HUES64 (cell line): ENCODE measurements around the gene ITSN2.
A peak's percentile ranks its signal among the peaks of the same experiment; 100 is the strongest.
"Not testable (repeated sequence)": the region's sequence is repeated elsewhere in the genome, so short reads cannot be mapped to it uniquely, and the experiment has no call there.

Experiments used
- H3K27ac ChIP-seq: 2 replicates; pipeline ENCODE4 v1.7.0; 2013; ENCODE audit warnings: low read depth, low read length, inconsistent platforms
- H3K27me3 ChIP-seq: 2 replicates; pipeline ENCODE4 v1.6.1; 2013; ENCODE audit warnings: mild to moderate bottlenecking, low read length; ENCODE audit not compliant: insufficient read depth
- H3K36me3 ChIP-seq: 2 replicates; pipeline ENCODE4 v1.6.1; 2013; ENCODE audit warnings: mild to moderate bottlenecking, low read length; ENCODE audit not compliant: insufficient read depth
- H3K4me1 ChIP-seq: 2 replicates; pipeline ENCODE4 v1.6.1; 2013; ENCODE audit warnings: mild to moderate bottlenecking, low read length, moderate library complexity; ENCODE audit not compliant: insufficient read depth
- H3K4me3 ChIP-seq: 2 replicates; pipeline ENCODE4 v1.5.1; 2013; ENCODE audit warnings: mild to moderate bottlenecking, low read length, moderate library complexity
- H3K9ac ChIP-seq: 2 replicates; pipeline ENCODE4 v1.6.1; 2013; ENCODE audit warnings: mild to moderate bottlenecking, low read depth, low read length
- H3K9me3 ChIP-seq: 2 replicates; pipeline ENCODE4 v1.6.1; 2013; ENCODE audit warnings: low read depth, low read length; ENCODE audit not compliant: insufficient read depth
- WGBS: fragments of 150-250, 120-280 bp; methylation state at CpG from one replicate; pipeline ENCODE4 v1.1.7; 2013; ENCODE audit warnings: missing lambda C conversion rate; 5-methylcytosine and 5-hydroxymethylcytosine counted together

The ITSN2 gene

DNA sequence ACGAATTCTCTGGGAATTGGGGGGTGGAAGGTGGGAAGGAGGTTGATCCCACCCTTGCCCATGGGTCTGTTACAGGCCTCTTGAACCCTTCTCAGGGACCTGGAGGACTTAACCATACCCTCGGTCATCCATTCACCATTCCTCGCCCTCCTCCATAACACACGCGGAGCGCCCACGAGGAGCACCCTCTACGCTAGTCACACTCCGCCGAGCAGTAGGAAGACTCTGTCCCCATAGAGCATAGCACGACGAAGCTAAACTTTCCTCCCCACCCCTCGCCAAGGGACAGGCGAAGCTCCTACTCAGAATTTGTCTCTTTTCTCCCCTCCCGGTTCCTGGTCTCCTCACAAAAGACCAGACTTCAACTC is 611 bp upstream of the ITSN2 start:
- Histone ChIP-seq H3K9me3 (no peaks in the 10 kb centered on the region), H3K27ac (no peak overlapping the region), H3K36me3 (no peaks in the 10 kb centered on the region), H3K4me3 (peak overlapping the region; percentile 91), H3K9ac (peak overlapping the region; percentile 73; the same call in 1 of the 2 replicates), H3K4me1 (peaks cover 13% of the 10 kb centered on the region; the same call in 1 of the 2 replicates), H3K27me3 (peaks cover 27% of the 10 kb centered on the region)
- 82% methylated on average over 15 of the region's 15 CpGs for WGBS

DNA sequence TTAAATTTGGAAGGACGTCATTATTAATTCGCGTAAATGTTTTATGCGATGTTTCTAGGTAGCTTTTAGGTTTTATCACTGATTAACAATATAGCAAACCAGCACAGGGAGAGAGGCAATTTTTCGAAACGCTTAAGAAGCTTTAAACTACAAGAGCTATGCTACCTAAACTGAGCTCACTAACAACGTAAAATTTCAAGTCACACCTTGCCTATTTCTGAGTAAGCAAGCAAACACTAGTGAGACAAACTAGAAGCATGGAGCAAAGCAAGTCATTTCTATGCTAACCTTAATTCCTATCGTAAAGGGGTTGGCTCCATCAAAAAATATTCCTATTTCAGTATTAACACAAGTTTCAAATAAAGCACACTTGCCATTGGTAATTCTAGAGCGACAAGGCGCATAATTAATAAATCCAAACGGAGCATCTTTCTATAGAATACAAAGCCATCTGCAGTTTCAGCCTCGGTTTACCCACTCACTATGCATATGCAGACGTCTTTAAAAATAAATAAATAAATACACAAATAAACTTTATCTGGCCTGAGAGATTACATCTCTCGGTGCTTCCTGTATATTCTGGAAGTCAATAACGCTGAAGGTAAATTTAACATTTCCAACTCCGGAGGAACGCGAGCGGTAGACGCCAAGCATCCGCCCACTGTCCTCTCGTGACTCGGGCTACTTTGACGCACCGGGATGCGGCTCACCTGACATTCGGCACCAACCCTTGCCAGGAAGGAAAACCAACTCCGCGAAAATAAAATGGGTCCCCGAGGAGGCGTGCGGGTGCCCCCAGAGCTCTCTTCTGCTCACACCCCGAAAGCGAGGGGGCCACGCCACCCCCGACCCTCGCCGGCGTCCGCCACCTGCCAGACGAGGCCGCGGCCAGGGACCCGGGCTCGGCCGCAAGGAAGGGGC is 947 bp downstream of the ITSN2 start:
- Histone ChIP-seq H3K36me3 (no peaks in the 10 kb centered on the region), H3K9ac (peak overlapping the region; percentile 73), H3K9me3 (no peaks in the 10 kb centered on the region), H3K4me3 (peak overlapping the region; percentile 91), H3K4me1 (peaks cover 13% of the 10 kb centered on the region; the same call in 1 of the 2 replicates), H3K27ac (no peak overlapping the region), H3K27me3 (peaks cover 27% of the 10 kb centered on the region)
- WGBS, result 19% methylated on average over 46 of the region's 46 CpGs

DNA sequence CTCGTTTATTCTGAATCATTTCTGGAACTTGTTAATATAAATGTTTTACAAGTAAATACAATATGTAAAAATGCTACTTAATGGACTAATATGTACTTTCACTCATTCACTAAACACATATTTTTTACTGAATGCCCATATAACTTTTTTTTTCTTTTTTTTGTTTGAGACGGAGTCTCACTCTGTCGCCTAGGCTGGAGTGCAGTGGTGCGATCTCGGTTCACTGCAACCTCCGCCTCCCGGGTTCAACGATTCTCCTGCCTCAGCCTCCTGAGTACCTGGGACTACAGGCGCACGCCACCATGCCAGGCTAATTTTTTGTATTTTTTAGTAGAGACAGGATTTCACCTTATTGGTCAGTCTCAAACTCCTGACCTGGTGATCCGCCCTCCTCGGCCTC is 2.6 kb downstream of the ITSN2 start:
- 98% methylated on average over 11 of the region's 12 CpGs for WGBS
- Histone ChIP-seq H3K27me3 (peaks cover 27% of the 10 kb centered on the region), H3K4me1 (peaks cover 13% of the 10 kb centered on the region; the same call in 1 of the 2 replicates)
- not testable (repeated sequence) for H3K36me3 ChIP-seq, H3K9ac ChIP-seq, H3K9me3 ChIP-seq, H3K4me3 ChIP-seq, H3K27ac ChIP-seq

DNA sequence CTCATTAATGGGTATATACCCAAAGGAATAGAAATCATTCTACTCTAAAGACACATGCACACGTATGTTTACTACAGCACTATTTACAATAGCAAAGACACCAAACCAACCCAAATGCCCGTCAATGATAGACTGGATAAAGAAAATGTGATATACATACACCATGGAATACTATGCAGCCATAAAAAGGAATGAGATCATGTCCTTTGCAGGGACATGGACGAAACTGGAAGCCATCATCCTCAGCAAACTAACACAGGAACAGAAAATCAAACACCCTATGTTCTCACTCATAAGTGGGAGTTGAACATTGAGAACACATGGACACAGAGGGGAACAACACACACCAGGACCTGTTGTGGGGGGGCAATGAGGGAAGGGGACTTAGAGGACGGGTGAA is 3.2 kb downstream of the ITSN2 start:
- not testable (repeated sequence) for H3K27ac ChIP-seq, H3K9ac ChIP-seq, H3K9me3 ChIP-seq, H3K36me3 ChIP-seq, H3K4me3 ChIP-seq
- Histone ChIP-seq H3K27me3 (peaks cover 27% of the 10 kb centered on the region), H3K4me1 (peaks cover 13% of the 10 kb centered on the region; the same call in 1 of the 2 replicates)
- 92% methylated on average over 3 of the region's 4 CpGs for WGBS

DNA sequence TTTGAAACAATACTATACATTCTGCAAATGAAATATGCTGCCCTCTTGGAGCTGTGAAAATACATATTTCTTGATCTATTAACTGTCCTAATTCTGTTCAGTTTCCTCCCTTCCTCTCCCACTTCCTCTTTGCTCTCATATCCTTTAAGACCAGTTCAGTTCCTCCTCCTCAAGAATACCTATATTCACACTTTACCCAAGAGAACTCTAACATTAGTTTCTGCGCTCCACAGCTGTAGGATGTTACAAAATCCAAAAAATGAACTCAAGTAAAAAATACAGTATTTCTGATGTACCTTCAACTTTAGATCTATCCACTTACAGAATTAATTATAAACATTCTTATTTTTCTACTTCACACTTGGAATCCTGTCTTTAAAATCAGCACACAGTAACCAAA is 5.4 kb downstream of the ITSN2 start:
- H3K27me3 ChIP-seq, result peaks cover 20% of the 10 kb centered on the region
- H3K9me3 ChIP-seq, result no peaks in the 10 kb centered on the region
- no peak overlapping the region for H3K27ac ChIP-seq
- peaks cover 9% of the 10 kb centered on the region; the same call in 1 of the 2 replicates for H3K4me1 ChIP-seq
- H3K9ac ChIP-seq, result no peak overlapping the region
- no peaks in the 10 kb centered on the region for H3K36me3 ChIP-seq
- H3K4me3 ChIP-seq, result no peak overlapping the region
- 92% methylated on average over 1 of the region's 1 CpG for WGBS

DNA sequence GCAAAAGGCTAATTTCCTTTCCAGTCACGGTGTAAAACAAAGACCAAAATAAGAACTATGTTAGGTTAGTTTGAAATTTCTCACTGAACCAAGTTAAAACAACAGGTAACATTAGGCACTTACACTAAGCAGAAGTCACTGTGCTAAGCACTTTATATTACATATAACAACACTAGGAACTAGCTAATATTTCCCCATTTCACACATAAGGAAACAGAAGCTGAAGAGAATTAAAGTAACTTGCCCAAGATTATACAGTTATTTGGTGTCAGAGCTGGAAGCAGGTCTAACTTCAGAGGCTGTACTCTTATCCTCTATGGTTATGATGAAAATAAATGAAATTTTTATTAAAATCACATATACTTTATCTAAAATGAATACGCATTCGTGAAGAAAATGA is 5.9 kb downstream of the ITSN2 start:
- H3K27ac ChIP-seq, result no peak overlapping the region
- H3K36me3 ChIP-seq, result no peaks in the 10 kb centered on the region
- no peaks in the 10 kb centered on the region for H3K9me3 ChIP-seq
- H3K9ac ChIP-seq, result no peak overlapping the region
- H3K27me3 ChIP-seq, result peaks cover 14% of the 10 kb centered on the region
- peaks cover 7% of the 10 kb centered on the region; the same call in 1 of the 2 replicates for H3K4me1 ChIP-seq
- H3K4me3 ChIP-seq, result no peak overlapping the region
- 88% methylated on average over 1 of the region's 3 CpGs for WGBS

DNA sequence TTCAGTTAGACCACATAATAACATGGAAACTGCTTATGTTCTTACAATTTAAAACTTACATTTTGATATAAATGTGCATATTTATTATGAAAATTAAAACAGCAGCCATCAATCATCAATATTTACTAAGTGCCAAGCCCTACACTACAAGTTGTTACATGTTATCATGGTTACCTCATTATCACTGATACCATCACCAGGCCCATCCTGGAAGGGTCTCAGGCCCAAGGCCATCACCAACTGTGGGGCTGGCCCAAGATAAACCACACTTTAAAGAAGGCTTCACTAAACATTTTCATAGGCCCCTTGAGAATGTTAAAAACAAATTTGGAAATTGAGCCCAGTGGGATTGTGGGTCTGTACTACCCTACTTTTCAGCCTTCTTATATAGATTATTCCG is 6.4 kb downstream of the ITSN2 start:
- peaks cover 2% of the 10 kb centered on the region; the same call in 1 of the 2 replicates for H3K4me1 ChIP-seq
- 100% methylated on average over 1 of the region's 1 CpG for WGBS
- H3K9me3 ChIP-seq, result no peaks in the 10 kb centered on the region
- no peak overlapping the region for H3K4me3 ChIP-seq
- peaks cover 10% of the 10 kb centered on the region for H3K27me3 ChIP-seq
- no peak overlapping the region for H3K9ac ChIP-seq
- H3K27ac ChIP-seq, result no peak overlapping the region
- H3K36me3 ChIP-seq, result no peaks in the 10 kb centered on the region

DNA sequence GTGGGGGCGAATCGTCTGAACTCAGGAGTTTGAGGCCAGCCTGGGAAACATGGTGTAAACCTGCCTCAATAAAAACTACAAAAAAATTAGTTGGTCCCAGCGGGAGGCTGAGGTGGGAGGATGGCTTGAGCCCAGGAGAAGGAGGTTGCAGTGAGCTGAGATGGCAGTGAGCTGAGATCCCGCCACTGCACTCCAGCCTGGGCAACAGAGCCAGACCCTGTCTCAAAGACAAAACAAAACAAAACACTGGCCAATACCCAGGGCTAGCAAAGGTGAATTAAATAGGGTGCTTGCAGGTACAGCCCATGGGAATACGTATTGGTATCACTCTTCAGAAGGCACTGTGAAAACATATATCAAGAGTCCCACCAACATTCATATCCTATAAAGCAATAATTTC is 7.0 kb downstream of the ITSN2 start:
- H3K27me3 ChIP-seq, result peaks cover 4% of the 10 kb centered on the region; the same call in 1 of the 2 replicates
- WGBS, result 78% methylated on average over 5 of the region's 5 CpGs
- H3K9ac ChIP-seq, result no peak overlapping the region
- no peaks in the 10 kb centered on the region for H3K9me3 ChIP-seq
- no peak overlapping the region for H3K4me3 ChIP-seq
- no peak overlapping the region for H3K27ac ChIP-seq
- no peaks in the 10 kb centered on the region for H3K4me1 ChIP-seq
- H3K36me3 ChIP-seq, result no peaks in the 10 kb centered on the region

DNA sequence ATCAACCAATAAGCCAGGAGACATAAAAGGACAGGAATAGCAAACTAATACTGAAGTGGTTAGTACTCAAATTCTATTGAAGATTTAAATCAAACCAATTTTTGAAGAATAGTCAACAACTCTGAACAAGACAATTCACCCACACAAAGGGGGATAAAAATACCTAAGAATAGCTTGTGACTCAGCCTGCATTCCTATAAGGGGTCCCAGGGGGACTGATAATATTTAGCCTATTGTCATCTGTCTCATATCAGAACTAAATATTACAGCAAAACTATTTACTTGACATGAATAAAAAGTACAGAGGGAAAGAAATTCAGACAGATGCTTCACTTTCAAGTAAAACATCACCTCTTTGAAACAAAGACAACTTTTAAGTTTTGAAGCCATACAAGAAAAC is 7.7 kb downstream of the ITSN2 start:
- H3K9me3 ChIP-seq, result no peaks in the 10 kb centered on the region
- H3K9ac ChIP-seq, result no peak overlapping the region
- no peak overlapping the region for H3K27ac ChIP-seq
- no peak overlapping the region for H3K4me3 ChIP-seq
- H3K36me3 ChIP-seq, result no peaks in the 10 kb centered on the region
- no peaks in the 10 kb centered on the region for H3K4me1 ChIP-seq
- H3K27me3 ChIP-seq, result no peaks in the 10 kb centered on the region

DNA sequence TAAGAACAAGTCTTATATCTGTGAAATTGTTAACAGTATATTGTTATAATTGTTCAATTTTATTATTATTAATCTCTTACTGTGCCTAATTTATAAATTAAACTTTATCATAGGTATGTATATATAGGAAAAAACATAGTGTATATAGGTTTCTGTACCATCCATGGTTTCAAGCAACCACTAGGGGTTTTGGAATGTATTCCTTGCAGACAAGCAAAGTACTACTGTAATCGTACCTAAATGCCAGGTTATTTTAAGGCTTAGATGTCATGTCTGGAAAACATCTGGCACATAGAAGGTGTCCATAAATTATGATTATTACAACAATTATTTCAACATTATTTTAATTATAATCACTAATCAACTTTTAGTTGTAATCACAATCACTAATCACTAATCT is 8.4 kb downstream of the ITSN2 start:
- H3K9me3 ChIP-seq, result no peaks in the 10 kb centered on the region
- H3K4me1 ChIP-seq, result no peaks in the 10 kb centered on the region
- no peak overlapping the region for H3K27ac ChIP-seq
- WGBS, result 88% methylated on average over 1 of the region's 1 CpG
- no peak overlapping the region for H3K4me3 ChIP-seq
- no peaks in the 10 kb centered on the region for H3K36me3 ChIP-seq
- no peak overlapping the region for H3K9ac ChIP-seq
- H3K27me3 ChIP-seq, result no peaks in the 10 kb centered on the region

DNA sequence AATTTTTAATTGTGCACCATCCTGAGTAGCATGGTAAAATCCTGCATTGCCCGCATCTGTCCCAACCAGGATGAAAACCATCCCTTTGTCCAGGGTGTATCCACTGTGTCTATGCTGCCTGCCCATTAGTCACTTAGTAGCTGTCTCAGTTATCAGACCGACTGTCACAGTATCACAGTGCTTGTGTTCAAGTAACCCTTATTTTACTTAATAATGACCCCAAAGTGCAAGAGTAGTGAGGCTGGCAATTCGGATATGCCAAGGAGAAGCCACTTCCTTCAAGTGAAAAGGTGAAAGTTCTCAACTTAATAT is 8.8 kb downstream of the ITSN2 start:
- 91% methylated on average over 3 of the region's 3 CpGs for WGBS
- no peak overlapping the region for H3K27ac ChIP-seq
- H3K9me3 ChIP-seq, result no peaks in the 10 kb centered on the region
- H3K36me3 ChIP-seq, result no peaks in the 10 kb centered on the region
- no peak overlapping the region for H3K9ac ChIP-seq
- no peaks in the 10 kb centered on the region for H3K4me1 ChIP-seq
- H3K27me3 ChIP-seq, result no peaks in the 10 kb centered on the region
- H3K4me3 ChIP-seq, result no peak overlapping the region
